Sigmoid colon (tissue), 3 donors: ENCODE results near the gene DHX15.

Source experiments
- CTCF ChIP-seq, 4 experiments: fragments of 450-650 bp in 3 of 4; fragments of 200-600 bp in 1 of 4; IDR thresholded peaks; one replicate each; pipeline ENCODE4 v1.5.1; 2016 to 2019; ENCODE audit warnings: antibody characterized with exemption in 4 of 4, mild to moderate bottlenecking in 3 of 4, moderate library complexity in 2 of 4
- POLR2A ChIP-seq, 2 donors: fragments of 450-650 bp; IDR thresholded peaks; one replicate each; pipeline ENCODE4 v1.6.1; 2016; ENCODE audit warnings: antibody characterized with exemption in 2 of 2, mild to moderate bottlenecking in 2 of 2, moderate library complexity in 2 of 2

GRCh38 chr4:24622146-24622834 is 37.9 kb upstream of the DHX15 start:
- TF ChIP-seq POLR2A (IDR thresholded peaks at IDR 0.05), result no peak
- TF ChIP-seq CTCF (IDR thresholded peaks at IDR 0.05), result no peak
